Measurements from ENCODE around the gene ZCCHC2. TPM values are rescaled to one million over a fixed set of nuclear protein-coding genes. Genes with fewer than 3 reads are reported as not detected.

ZCCHC2 gene
- total RNA-seq, result 4.7 and 7.9 TPM in 2 replicates

DNA sequence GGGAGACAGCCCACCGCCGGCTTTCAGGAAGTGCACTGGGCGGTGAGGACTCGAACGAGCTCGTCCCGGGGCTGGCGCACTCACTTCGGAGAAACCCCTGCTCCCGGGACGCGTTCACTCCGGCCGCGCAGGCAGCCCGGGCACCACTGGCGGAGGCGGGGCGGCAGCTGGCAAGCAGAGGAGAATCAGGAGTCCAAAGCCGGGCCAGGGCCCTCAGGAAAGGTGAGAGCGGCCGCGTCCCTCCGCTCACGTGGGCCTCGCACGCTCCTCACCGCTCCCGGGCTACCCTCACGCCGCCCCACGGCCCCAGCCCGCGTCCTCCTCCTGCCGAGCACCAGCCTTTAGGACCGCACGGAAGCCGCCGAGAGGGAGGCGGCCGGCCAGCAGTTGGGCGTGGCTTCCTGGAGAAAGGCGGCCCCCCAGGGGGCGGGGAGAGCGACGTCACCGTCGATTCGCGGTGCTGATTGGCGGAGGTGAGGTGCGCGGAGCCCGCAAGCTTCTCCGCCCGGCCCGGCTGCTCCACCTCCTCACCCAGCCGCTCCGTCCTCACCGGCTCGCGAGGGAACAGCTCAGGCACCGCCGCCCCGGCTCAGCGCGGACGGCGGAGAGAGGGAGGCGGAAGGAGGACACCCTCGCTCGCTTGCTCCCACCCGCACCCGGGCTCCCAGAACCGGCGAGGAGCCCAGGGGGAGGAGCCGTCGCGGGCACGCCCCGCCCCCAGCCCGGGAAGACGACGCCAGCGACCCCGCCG, at the start of gene ZCCHC2:
Gene ZCCHC2 (plus strand): TSS at position 522 of the 751 bp plus-strand sequence. CDS start 400 bp downstream, outside the sequence.

Other genes starting within 250 kb of the ZCCHC2 start
- gene TNFRSF11A, start 197.7 kb upstream of the ZCCHC2 start, total RNA-seq, result 0.23 and 0.34 TPM in 2 replicates
- gene PHLPP1, start 192.5 kb downstream of the ZCCHC2 start, total RNA-seq, result 6.4 and 14.1 TPM in 2 replicates

Data from pericardium fibroblast (primary cell).